Calu3 (cell line): ENCODE measurements around the gene ITGB3BP. TPM values are rescaled to one million over a fixed set of nuclear protein-coding genes. Genes with fewer than 3 reads are reported as not detected.

Experiments
- BruUV-seq: library from RNA; stranded (reverse); fragments of 400-500 nt; replicated peaks from 2 replicates; lab custom pipeline; 2021; lab: Mats Ljungman, UMichigan
- CTCF ChIA-PET: fragments of 300-600 bp; sonication (Branson Sonifier 250); formaldehyde crosslinking; loops from one replicate; lab custom pipeline; 2022; ENCODE audit warnings: antibody characterized with exemption; lab: Charles Lee
- DNase-seq: peaks from one replicate; pipeline ENCODE4 v3.0.0; 2022
- H3K27ac Mint-ChIP-seq: one replicate; pipeline ENCODE4 v1.8.0; 2022; ENCODE audit warnings: mixed read lengths; ENCODE audit not compliant: unreplicated experiment
- H3K27me3 Mint-ChIP-seq: one replicate; pipeline ENCODE4 v1.8.0; 2022; ENCODE audit warnings: mixed read lengths; ENCODE audit not compliant: unreplicated experiment
- H3K36me3 Mint-ChIP-seq: one replicate; pipeline ENCODE4 v1.8.0; 2022; ENCODE audit warnings: mild to moderate bottlenecking, moderate library complexity, mixed read lengths; ENCODE audit not compliant: insufficient read depth, unreplicated experiment
- H3K4me1 Mint-ChIP-seq: one replicate; pipeline ENCODE4 v1.8.0; 2022; ENCODE audit warnings: mild to moderate bottlenecking, low read depth, mixed read lengths; ENCODE audit not compliant: unreplicated experiment
- H3K4me3 Mint-ChIP-seq: one replicate; pipeline ENCODE4 v1.8.0; 2022; ENCODE audit warnings: mild to moderate bottlenecking, low read depth, moderate library complexity, mixed read lengths; ENCODE audit not compliant: unreplicated experiment
- H3K9me3 Mint-ChIP-seq: one replicate; pipeline ENCODE4 v1.8.0; 2022; ENCODE audit warnings: low read depth, mixed read lengths; ENCODE audit not compliant: unreplicated experiment
- intact Hi-C: fragments of 100-400 bp; cut with micrococcal nuclease; formaldehyde crosslinking; loops from one replicate; pipeline ENCODE4 v1.10.0; 2022; ENCODE audit not compliant: unreplicated experiment
- total RNA-seq: library from RNA; stranded (reverse); gene quantifications from 2 replicates; pipeline ENCODE4 v1.2.3, GENCODE V29; 2022
- TF ChIP-seq, protein P1 (sequence below): fragments of 200-600 bp; IDR thresholded peaks from one replicate; pipeline ENCODE4 v1.8.0; 2022; ENCODE audit warnings: antibody characterized with exemption; ENCODE audit not compliant: unreplicated experiment

Gene ITGB3BP
- total RNA-seq, 1 experiment from 2014 or later: 52.1 TPM

DNA sequence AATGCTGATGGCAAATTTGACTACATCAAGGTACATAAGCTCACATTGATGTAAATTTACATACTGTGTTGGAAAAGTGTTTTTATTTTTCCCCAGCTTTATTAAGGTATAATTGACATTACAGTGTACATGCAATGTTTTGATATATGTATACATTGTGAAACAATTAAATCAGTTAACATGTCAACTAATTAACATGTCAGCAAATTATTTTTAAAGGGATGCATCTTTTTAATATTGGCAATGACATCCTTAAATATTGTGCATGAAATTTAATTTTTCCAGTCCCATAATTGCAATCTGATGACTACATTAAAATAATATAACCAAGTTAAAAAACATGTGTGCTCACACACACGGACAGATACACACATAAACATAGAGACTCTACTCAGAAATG lies 9.7 kb upstream of the ITGB3BP start:
- BruUV-seq: no TSS peak

DNA sequence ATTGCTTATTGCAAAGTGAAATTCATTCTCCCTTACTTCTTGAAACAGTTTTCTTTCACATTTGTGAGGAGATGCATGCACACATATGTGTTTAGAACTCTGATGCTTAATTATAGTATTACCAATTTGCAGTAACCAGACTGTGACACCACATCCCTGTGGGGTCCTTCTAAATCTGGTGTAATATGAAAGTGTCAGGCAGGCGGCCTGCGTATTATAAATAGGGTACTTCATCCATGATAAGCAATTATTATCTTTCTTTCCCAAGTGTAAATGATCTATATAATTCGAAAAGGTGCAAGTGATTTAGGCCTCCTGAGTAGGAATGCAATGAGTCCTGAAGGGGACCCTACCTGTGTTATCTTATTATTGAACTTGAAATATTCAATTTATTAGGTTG lies 1.2 kb upstream of the ITGB3BP start:
- peak overlapping the region; percentile 91 for H3K27ac Mint-ChIP-seq
- no peaks in the 10 kb centered on the region for H3K27me3 Mint-ChIP-seq
- H3K4me1 Mint-ChIP-seq: peaks cover 16% of the 10 kb centered on the region
- CTCF ChIA-PET: no interaction called here
- TF ChIP-seq, protein P1, sequence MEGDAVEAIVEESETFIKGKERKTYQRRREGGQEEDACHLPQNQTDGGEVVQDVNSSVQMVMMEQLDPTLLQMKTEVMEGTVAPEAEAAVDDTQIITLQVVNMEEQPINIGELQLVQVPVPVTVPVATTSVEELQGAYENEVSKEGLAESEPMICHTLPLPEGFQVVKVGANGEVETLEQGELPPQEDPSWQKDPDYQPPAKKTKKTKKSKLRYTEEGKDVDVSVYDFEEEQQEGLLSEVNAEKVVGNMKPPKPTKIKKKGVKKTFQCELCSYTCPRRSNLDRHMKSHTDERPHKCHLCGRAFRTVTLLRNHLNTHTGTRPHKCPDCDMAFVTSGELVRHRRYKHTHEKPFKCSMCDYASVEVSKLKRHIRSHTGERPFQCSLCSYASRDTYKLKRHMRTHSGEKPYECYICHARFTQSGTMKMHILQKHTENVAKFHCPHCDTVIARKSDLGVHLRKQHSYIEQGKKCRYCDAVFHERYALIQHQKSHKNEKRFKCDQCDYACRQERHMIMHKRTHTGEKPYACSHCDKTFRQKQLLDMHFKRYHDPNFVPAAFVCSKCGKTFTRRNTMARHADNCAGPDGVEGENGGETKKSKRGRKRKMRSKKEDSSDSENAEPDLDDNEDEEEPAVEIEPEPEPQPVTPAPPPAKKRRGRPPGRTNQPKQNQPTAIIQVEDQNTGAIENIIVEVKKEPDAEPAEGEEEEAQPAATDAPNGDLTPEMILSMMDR: no peak
- intact Hi-C loops: no loop called here
- peak overlapping the region; percentile 94 for H3K4me3 Mint-ChIP-seq
- no TSS peak for BruUV-seq
- no peaks in the 10 kb centered on the region for H3K9me3 Mint-ChIP-seq
- peaks cover 22% of the 10 kb centered on the region for H3K36me3 Mint-ChIP-seq
- no peak for DNase-seq

More for the DNA sequence above, 9.7 kb upstream of the ITGB3BP start:
- Mint-ChIP-seq H3K27me3 (no peaks in the 10 kb centered on the region), H3K4me1 (no peaks in the 10 kb centered on the region), H3K36me3 (peaks cover 5% of the 10 kb centered on the region), H3K9me3 (no peaks in the 10 kb centered on the region), H3K27ac (no peak overlapping the region), H3K4me3 (no peak overlapping the region)
- intact Hi-C loops: loop anchor here (10.0 kb wide), 1 partner anchor 528 kb away; no protein-coding TSS in a partner anchor
- TF ChIP-seq, protein P1: no peak
- CTCF ChIA-PET: no interaction called here
- no peak for DNase-seq

DNA sequence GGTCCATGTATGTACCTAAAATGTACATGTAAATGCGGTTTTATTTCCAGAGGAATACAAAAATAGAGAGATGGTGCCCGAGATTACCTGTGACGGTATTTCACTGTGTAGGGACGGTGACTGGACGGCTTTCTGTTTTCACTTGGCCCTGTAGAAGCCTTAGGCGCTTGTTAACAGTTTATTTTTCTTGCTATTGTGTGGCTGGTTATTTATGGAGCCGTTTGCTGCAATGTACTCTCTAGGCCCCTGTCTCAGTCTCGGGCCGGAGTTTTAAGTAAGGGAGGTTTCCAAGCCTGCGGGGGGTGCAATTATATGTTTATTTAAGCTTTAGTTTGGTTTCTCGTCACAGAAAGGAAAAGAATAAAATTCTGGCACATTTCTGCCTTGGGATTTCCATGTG lies 713 bp upstream of the ITGB3BP start:
- Mint-ChIP-seq H3K4me3 (peak overlapping the region; percentile 94), H3K27ac (peak overlapping the region; percentile 91), H3K36me3 (peaks cover 22% of the 10 kb centered on the region), H3K4me1 (peaks cover 16% of the 10 kb centered on the region), H3K27me3 (no peaks in the 10 kb centered on the region), H3K9me3 (no peaks in the 10 kb centered on the region)
- TF ChIP-seq, protein P1: no peak
- intact Hi-C loops: no loop called here
- CTCF ChIA-PET: interaction anchor here (1.0 kb wide), 1 partner anchor 14 kb away, joined by 4 read pairs; no protein-coding TSS in a partner anchor
- BruUV-seq: TSS peak; percentile 56
- no peak for DNase-seq

DNA sequence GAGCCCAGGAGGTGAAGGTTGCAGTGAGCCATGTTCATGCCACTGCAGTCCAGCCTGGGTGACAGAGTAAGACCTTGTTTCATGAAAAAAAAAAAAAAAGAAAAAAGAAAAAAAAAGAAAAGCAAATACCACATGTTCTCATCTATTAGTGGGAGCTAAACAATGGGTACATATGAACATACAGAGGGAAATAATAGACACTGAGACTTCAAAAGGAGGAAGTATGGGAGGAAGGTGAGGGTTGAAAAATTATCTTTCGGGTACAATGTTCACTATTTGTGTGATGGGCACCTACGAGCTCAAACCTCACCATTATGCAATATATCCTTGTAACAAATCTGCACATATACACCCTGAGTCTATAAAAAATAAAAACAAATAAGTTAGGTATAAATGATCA lies 6.4 kb downstream of the ITGB3BP start:
- Mint-ChIP-seq H3K36me3 (no peaks in the 10 kb centered on the region), H3K9me3 (peaks cover 4% of the 10 kb centered on the region), H3K4me3 (no peak overlapping the region), H3K4me1 (peaks cover 16% of the 10 kb centered on the region), H3K27me3 (no peaks in the 10 kb centered on the region), H3K27ac (no peak overlapping the region)
- intact Hi-C loops: no loop called here
- CTCF ChIA-PET: interaction anchor here (0.7 kb wide), 1 partner anchor 192 kb away, joined by 6 read pairs; no protein-coding TSS in a partner anchor
- BruUV-seq: no TSS peak
- no peak for DNase-seq
- TF ChIP-seq, protein P1: no peak
